B cell (primary cell): ENCODE data around the gene ABCA1. TPM values are rescaled to one million over a fixed set of nuclear protein-coding genes. Genes with fewer than 3 reads are reported as not detected.

ENCODE experiments used
- ATAC-seq: fragments of 200-7000 bp; cut with Tn5 transposase; one replicate; pipeline ENCODE4 v1.10.0; 2021; ENCODE audit warnings: low read depth, mild to moderate bottlenecking, moderate number of reproducible peaks, moderate library complexity
- CTCF ChIA-PET: fragments of 350-600 bp; sonication (Branson Sonifier 250); formaldehyde crosslinking; loops from one replicate; lab custom pipeline; 2021; ENCODE audit warnings: antibody characterized with exemption, inconsistent platforms; lab: Charles Lee
- POLR2A ChIA-PET: fragments of 350-600 bp; sonication (Branson Sonifier 250); formaldehyde crosslinking; loops from one replicate; lab custom pipeline; 2021; ENCODE audit warnings: antibody characterized with exemption; lab: Charles Lee
- DNase-seq: peaks from one replicate; pipeline ENCODE4 v3.0.0; 2013
- H2AFZ ChIP-seq: 2 replicates; pipeline ENCODE4 v1.6.1; 2012; ENCODE audit warnings: mild to moderate bottlenecking, low read depth, low read length; ENCODE audit not compliant: insufficient read depth, poor library complexity, severe bottlenecking
- H3K27ac ChIP-seq, 2 donors: 1 replicate in 1 of 2; 2 replicates in 1 of 2; pipeline ENCODE4 v1.5.1; 2012 to 2013; ENCODE audit warnings: low read length in 2 of 2, mild to moderate bottlenecking in 2 of 2, moderate library complexity in 1 of 2
- H3K27me3 ChIP-seq, 4 experiments: fragments of 200-600 bp in 1 of 4; sonication (generic) in 1 of 4; replicated peaks in 1 of 4; 1 replicate in 2 of 4; 2 replicates in 2 of 4; pipeline versions ENCODE4 v1.6.1 to v1.7.0; 2013 to 2016; ENCODE audit warnings: low read length in 3 of 4, mild to moderate bottlenecking in 2 of 4, mixed read lengths in 1 of 4, moderate library complexity in 1 of 4; ENCODE audit not compliant: insufficient read depth in 4 of 4, control insufficient read depth in 3 of 4; ENCODE audit errors: control extremely low read depth in 1 of 4
- H3K36me3 ChIP-seq, 2 experiments: replicated peaks in 1 of 2; 1 replicate in 1 of 2; 2 replicates in 1 of 2; pipeline versions ENCODE4 v1.6.1 to v1.7.1; 2013; ENCODE audit warnings: low read length in 1 of 2; ENCODE audit not compliant: insufficient read depth in 2 of 2, control insufficient read depth in 1 of 2; ENCODE audit errors: control extremely low read depth in 1 of 2, extremely low read depth in 1 of 2
- H3K4me1 ChIP-seq, 2 donors: fragments of 200-600 bp in 1 of 2; sonication (generic) in 1 of 2; 1 replicate in 1 of 2; 2 replicates in 1 of 2; pipeline versions ENCODE4 v1.5.1 to v1.6.1; 2013 to 2017; ENCODE audit warnings: low read length in 2 of 2; ENCODE audit not compliant: control insufficient read depth in 2 of 2, insufficient read depth in 2 of 2
- H3K4me2 ChIP-seq: replicated peaks from 2 replicates; pipeline ENCODE3; 2012; ENCODE audit warnings: mild to moderate bottlenecking, low read depth, low read length; ENCODE audit not compliant: poor library complexity, severe bottlenecking
- H3K4me3 ChIP-seq, 5 experiments: fragments of 200-600 bp in 1 of 5; sonication (generic) in 1 of 5; 1 replicate in 3 of 5; 2 replicates in 2 of 5; pipeline versions ENCODE4 v1.5.1 to v1.7.0; 2011 to 2016; ENCODE audit warnings: low read length in 4 of 5, mild to moderate bottlenecking in 4 of 5, low read depth in 2 of 5, control low read depth in 1 of 5, moderate library complexity in 1 of 5; ENCODE audit not compliant: insufficient read depth in 1 of 5; ENCODE audit errors: control extremely low read depth in 1 of 5, extremely low read depth in 1 of 5
- H3K79me2 ChIP-seq: fragments of 200-600 bp; sonication (generic); one replicate; pipeline ENCODE4 v1.6.0; 2016; ENCODE audit warnings: low read length; ENCODE audit not compliant: control insufficient read depth, insufficient read depth
- H3K9ac ChIP-seq: fragments of 200-600 bp; sonication (generic); 2 replicates; pipeline ENCODE4 v1.6.1; 2017; ENCODE audit warnings: mild to moderate bottlenecking, low read length, moderate library complexity
- H3K9me3 ChIP-seq, 3 donors: one replicate each; pipeline versions ENCODE4 v1.6.1 to v1.7.1; 2013; ENCODE audit warnings: low read length in 2 of 3; ENCODE audit not compliant: control insufficient read depth in 2 of 3, insufficient read depth in 1 of 3; ENCODE audit errors: control extremely low read depth in 1 of 3
- H4K20me1 ChIP-seq: 2 replicates; pipeline ENCODE4 v1.6.0; 2012; ENCODE audit warnings: mild to moderate bottlenecking, low read length; ENCODE audit not compliant: insufficient read depth, control insufficient read depth, poor library complexity, severe bottlenecking
- H3K27ac Mint-ChIP-seq: one replicate; pipeline ENCODE4 v1.8.0; 2021; ENCODE audit warnings: mixed read lengths
- H3K27me3 Mint-ChIP-seq: one replicate; pipeline ENCODE4 v1.8.0; 2021; ENCODE audit warnings: mixed read lengths
- H3K4me1 Mint-ChIP-seq: one replicate; pipeline ENCODE4 v1.8.0; 2021; ENCODE audit warnings: mixed read lengths
- H3K4me3 Mint-ChIP-seq: one replicate; pipeline ENCODE4 v1.8.0; 2021; ENCODE audit warnings: mixed read lengths
- H3K9me3 Mint-ChIP-seq: one replicate; pipeline ENCODE4 v1.8.0; 2022; ENCODE audit warnings: mixed read lengths; ENCODE audit not compliant: insufficient read depth
- EZH2 ChIP-seq: IDR thresholded peaks from 2 replicates; pipeline ENCODE4 v1.6.1; 2012; ENCODE audit warnings: borderline replicate concordance, low read depth, mild to moderate bottlenecking, moderate library complexity, low read length; ENCODE audit not compliant: insufficient read depth, poor library complexity, severe bottlenecking
- WGBS: methylation state at CpG from one replicate; pipeline ENCODE4 v1.1.5; 2013; ENCODE audit warnings: missing lambda C conversion rate; ENCODE audit not compliant: insufficient coverage; 5-methylcytosine and 5-hydroxymethylcytosine counted together
- intact Hi-C: fragments of 100-400 bp; cut with micrococcal nuclease; formaldehyde crosslinking; loops from one replicate; pipeline ENCODE4 v1.10.0; 2022
- polyA plus RNA-seq: library from polyadenylated mRNA; depleted of rRNA; stranded (reverse); fragments of >200 nt; gene quantifications from 2 replicates; pipeline ENCODE4 v1.2.3, GENCODE V29; 2012
- total RNA-seq, 2 donors: library from RNA; stranded (reverse); fragments of 120-200 nt in 1 of 2; gene quantifications; 1 replicate in 1 of 2; 2 replicates in 1 of 2; pipeline versions ENCODE4 v1.2.3 to v1.2.4, GENCODE V29; 2013 to 2022
- TF ChIP-seq, protein P1 (sequence below): fragments of 200-600 bp; IDR thresholded peaks from one replicate; pipeline ENCODE4 v1.8.0; 2022; ENCODE audit warnings: antibody characterized with exemption, mild to moderate bottlenecking

Gene ABCA1
- total and polyA plus RNA-seq, 2 donors (not counting 1 experiment from before 2014, with no cell fraction given): 5.2 to 24.0 TPM

GRCh38 chr9:104817437-104817836 lies 110.5 kb downstream of the ABCA1 start:
- DNase-seq: no peak
- Mint-ChIP-seq H3K9me3 (no peaks in the 10 kb centered on the region), H3K4me1 (no peaks in the 10 kb centered on the region), H3K27me3 (no peaks in the 10 kb centered on the region), H3K4me3 (no peak overlapping the region), H3K27ac (no peak overlapping the region)
- CTCF ChIA-PET: no interaction called here
- Histone ChIP-seq H3K4me2 (no peak overlapping the region), H3K9me3 (peaks cover 0 to 3% (median 0%) of the 10 kb centered on the region in 3 donors), H3K4me1 (no peaks in the 10 kb centered on the region), H3K4me3 (no peak overlapping the region), H3K9ac (no peak overlapping the region), H2AFZ (no peak overlapping the region), H3K27ac (no peak overlapping the region), H3K79me2 (no peaks in the 10 kb centered on the region), H3K36me3 (peaks cover 4 to 92% of the 10 kb centered on the region in 2 experiments), H3K27me3 (no peaks in the 10 kb centered on the region), H4K20me1 (no peaks in the 10 kb centered on the region)
- POLR2A ChIA-PET: no interaction called here
- intact Hi-C loops: no loop called here
- ATAC-seq: no peak
- 97% methylated on average over 6 of the region's 7 CpGs for WGBS
- no peak for TF ChIP-seq EZH2
- TF ChIP-seq, protein P1, sequence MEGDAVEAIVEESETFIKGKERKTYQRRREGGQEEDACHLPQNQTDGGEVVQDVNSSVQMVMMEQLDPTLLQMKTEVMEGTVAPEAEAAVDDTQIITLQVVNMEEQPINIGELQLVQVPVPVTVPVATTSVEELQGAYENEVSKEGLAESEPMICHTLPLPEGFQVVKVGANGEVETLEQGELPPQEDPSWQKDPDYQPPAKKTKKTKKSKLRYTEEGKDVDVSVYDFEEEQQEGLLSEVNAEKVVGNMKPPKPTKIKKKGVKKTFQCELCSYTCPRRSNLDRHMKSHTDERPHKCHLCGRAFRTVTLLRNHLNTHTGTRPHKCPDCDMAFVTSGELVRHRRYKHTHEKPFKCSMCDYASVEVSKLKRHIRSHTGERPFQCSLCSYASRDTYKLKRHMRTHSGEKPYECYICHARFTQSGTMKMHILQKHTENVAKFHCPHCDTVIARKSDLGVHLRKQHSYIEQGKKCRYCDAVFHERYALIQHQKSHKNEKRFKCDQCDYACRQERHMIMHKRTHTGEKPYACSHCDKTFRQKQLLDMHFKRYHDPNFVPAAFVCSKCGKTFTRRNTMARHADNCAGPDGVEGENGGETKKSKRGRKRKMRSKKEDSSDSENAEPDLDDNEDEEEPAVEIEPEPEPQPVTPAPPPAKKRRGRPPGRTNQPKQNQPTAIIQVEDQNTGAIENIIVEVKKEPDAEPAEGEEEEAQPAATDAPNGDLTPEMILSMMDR: no peak

GRCh38 chr9:104815851-104816565 lies 111.9 kb downstream of the ABCA1 start:
- no peaks in the 10 kb centered on the region for H3K27me3 Mint-ChIP-seq
- Histone ChIP-seq H3K9ac (no peak overlapping the region), H3K79me2 (no peaks in the 10 kb centered on the region), H3K9me3 (peaks cover 0 to 3% (median 0%) of the 10 kb centered on the region in 3 donors), H3K36me3 (peaks cover 4 to 92% of the 10 kb centered on the region in 2 experiments), H3K4me1 (no peaks in the 10 kb centered on the region), H3K27me3 (no peaks in the 10 kb centered on the region), H3K4me3 (no peak overlapping the region), H3K4me2 (no peak overlapping the region), H2AFZ (no peak overlapping the region), H4K20me1 (no peaks in the 10 kb centered on the region), H3K27ac (no peak overlapping the region)
- H3K4me1 Mint-ChIP-seq: no peaks in the 10 kb centered on the region
- CTCF ChIA-PET: no interaction called here
- POLR2A ChIA-PET: no interaction called here
- no peak overlapping the region for H3K27ac Mint-ChIP-seq
- TF ChIP-seq, protein P1: no peak
- TF ChIP-seq EZH2: no peak
- no peaks in the 10 kb centered on the region for H3K9me3 Mint-ChIP-seq
- DNase-seq (no peak), ATAC-seq (no peak)
- WGBS: 100% methylated on average over 6 of the region's 7 CpGs
- no peak overlapping the region for H3K4me3 Mint-ChIP-seq
- intact Hi-C loops: no loop called here
